GM12873 (cell line): ENCODE measurements around the gene PTMS.

Source experiments
- CTCF ChIP-seq: IDR thresholded peaks from 2 replicates; pipeline ENCODE4 v1.5.1; 2012; ENCODE audit warnings: low read depth, mild to moderate bottlenecking, moderate library complexity, low read length, control low read depth; ENCODE audit not compliant: insufficient read depth; ENCODE audit errors: missing control alignments

PTMS gene

GRCh38 chr12:6765634-6766581 is at the start of gene PTMS:
Gene PTMS (plus strand): TSS chr12:6766363. CDS start chr12:6766706, 343 bp downstream.
- TF ChIP-seq CTCF: no peak

- TF ChIP-seq CTCF: no peak
Measured at GRCh38 chr12:6716874-6717437, 49.2 kb upstream of the PTMS start.

GRCh38 chr12:6722863-6723262 is 43.3 kb upstream of the PTMS start:
- no peak for TF ChIP-seq CTCF

GRCh38 chr12:6723607-6724408 is 42.4 kb upstream of the PTMS start, which contains the start of gene COPS7A:
Gene COPS7A (plus strand): TSS chr12:6724046. CDS start chr12:6724657, 611 bp downstream.
- TF ChIP-seq CTCF: no peak

GRCh38 chr12:6724409-6724797 is 41.8 kb upstream of the PTMS start:
- no peak for TF ChIP-seq CTCF

- no peak for TF ChIP-seq CTCF
Measured at GRCh38 chr12:6725350-6725749, 40.8 kb upstream of the PTMS start.

- TF ChIP-seq CTCF: no peak
Measured at GRCh38 chr12:6729186-6729585, 37.0 kb upstream of the PTMS start.
